ENCODE data around the gene ADORA1. TPM values are rescaled to one million over a fixed set of nuclear protein-coding genes. Genes with fewer than 3 reads are reported as not detected.

Gene ADORA1
- total RNA-seq, 2 experiments from 2014 or later: not detected

DNA sequence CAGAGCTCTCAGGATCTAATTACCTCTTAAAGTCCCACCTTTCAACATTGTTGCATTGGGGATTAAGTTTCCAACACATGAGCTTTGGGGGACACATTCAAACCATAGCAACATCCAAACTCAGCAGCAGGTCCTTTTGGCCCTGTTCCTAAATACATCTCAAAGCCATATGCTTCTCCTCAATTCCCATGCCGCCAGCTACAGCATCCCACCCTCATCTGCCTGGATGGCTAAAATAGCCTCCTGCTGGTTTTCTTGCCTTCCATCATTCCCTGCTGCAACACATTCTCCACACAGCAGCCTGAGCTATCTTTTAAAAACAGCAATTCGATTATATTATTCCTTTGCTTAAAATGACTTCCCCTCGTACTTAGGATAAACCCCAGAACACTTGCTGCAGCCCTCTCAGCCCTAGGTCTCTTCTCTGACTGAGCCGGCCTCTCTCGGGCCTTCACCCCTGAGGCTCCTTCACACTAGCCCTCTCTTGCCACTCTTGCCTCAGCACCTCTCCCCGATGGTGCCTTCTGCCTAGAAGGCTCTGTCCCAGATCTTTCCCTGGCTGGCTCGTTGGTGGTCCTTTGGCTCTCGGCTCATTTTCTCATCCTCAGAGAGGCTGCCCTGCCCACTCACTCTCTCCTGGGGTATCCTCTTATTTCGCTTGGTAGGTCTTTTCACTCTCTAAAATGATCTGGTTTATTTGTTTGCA lies 31.6 kb downstream of the ADORA1 start:
- Histone ChIP-seq H3K4me2 (ENCODE audit: low read length) (no peak overlapping the region), H3K79me2 (ENCODE audit: insufficient read depth, low read depth, low read length) (no peaks in the 10 kb centered on the region), H3K9me3 (ENCODE audit: low read length) (no peaks in the 10 kb centered on the region), H3K9me2 (ENCODE audit: insufficient read depth, low read length) (no peaks in the 10 kb centered on the region), H2AFZ (ENCODE audit: low read length) (no peak overlapping the region), H4K20me1 (ENCODE audit: insufficient read depth, low read length) (no peaks in the 10 kb centered on the region; the same call in 1 of the 2 replicates), H3K4me3 (ENCODE audit: low read depth, low read length, poor library complexity, severe bottlenecking) (no peak overlapping the region), H3K4me1 (ENCODE audit: insufficient read depth, low read length, poor library complexity, severe bottlenecking) (no peaks in the 10 kb centered on the region), H3K27ac (ENCODE audit: low read depth, low read length, poor library complexity, severe bottlenecking) (no peak overlapping the region), H3K36me3 (ENCODE audit: insufficient read depth, low read length) (no peaks in the 10 kb centered on the region)
- ChIA-PET CTCF (ENCODE audit: unreplicated experiment) (no interaction called here), POLR2A (no interaction called here)
- no peak for DNase-seq (ENCODE audit: low spot score)
- TF ChIP-seq EZH2phosphoT487 (IDR thresholded peaks at IDR 0.05; ENCODE audit: borderline replicate concordance, low read depth, low read length): no peak
- TF ChIP-seq, protein P1, sequence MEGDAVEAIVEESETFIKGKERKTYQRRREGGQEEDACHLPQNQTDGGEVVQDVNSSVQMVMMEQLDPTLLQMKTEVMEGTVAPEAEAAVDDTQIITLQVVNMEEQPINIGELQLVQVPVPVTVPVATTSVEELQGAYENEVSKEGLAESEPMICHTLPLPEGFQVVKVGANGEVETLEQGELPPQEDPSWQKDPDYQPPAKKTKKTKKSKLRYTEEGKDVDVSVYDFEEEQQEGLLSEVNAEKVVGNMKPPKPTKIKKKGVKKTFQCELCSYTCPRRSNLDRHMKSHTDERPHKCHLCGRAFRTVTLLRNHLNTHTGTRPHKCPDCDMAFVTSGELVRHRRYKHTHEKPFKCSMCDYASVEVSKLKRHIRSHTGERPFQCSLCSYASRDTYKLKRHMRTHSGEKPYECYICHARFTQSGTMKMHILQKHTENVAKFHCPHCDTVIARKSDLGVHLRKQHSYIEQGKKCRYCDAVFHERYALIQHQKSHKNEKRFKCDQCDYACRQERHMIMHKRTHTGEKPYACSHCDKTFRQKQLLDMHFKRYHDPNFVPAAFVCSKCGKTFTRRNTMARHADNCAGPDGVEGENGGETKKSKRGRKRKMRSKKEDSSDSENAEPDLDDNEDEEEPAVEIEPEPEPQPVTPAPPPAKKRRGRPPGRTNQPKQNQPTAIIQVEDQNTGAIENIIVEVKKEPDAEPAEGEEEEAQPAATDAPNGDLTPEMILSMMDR (conservative IDR thresholded peaks at IDR 0.05; ENCODE audit: low read length): no peak
- BruUV-seq (replicated peaks): no TSS peak
- intact Hi-C loops (cut with micrococcal nuclease; ENCODE audit: unreplicated experiment): no loop called here

DNA sequence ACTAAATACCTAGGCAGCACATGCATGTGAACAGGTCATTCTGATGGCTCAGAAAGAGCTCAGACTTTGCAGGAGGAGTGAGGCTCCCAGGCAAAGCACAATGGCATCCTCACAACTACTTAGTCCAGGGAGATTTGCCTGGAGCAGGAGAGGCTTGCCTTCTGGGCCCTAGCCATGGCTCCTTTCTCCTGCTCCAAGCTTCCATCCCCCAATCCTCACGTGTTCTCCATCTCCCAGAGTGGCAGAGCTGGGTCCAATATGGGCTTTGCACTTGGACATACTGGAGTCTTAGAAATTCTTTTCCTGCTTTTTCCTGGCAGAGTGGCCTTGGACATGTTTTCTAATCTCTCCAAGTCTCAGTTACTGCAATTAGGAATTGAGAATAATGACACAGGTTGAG lies 32.3 kb downstream of the ADORA1 start:
- Histone ChIP-seq H3K27ac (ENCODE audit: low read depth, low read length, poor library complexity, severe bottlenecking) (no peak overlapping the region), H3K4me1 (ENCODE audit: insufficient read depth, low read length, poor library complexity, severe bottlenecking) (no peaks in the 10 kb centered on the region), H3K9me3 (ENCODE audit: low read length) (no peaks in the 10 kb centered on the region), H4K20me1 (ENCODE audit: insufficient read depth, low read length) (no peaks in the 10 kb centered on the region; the same call in 1 of the 2 replicates), H2AFZ (ENCODE audit: low read length) (no peak overlapping the region), H3K4me3 (ENCODE audit: low read depth, low read length, poor library complexity, severe bottlenecking) (no peak overlapping the region), H3K36me3 (ENCODE audit: insufficient read depth, low read length) (no peaks in the 10 kb centered on the region), H3K4me2 (ENCODE audit: low read length) (no peak overlapping the region), H3K79me2 (ENCODE audit: insufficient read depth, low read depth, low read length) (no peaks in the 10 kb centered on the region), H3K9me2 (ENCODE audit: insufficient read depth, low read length) (no peaks in the 10 kb centered on the region)
- DNase-seq (ENCODE audit: low spot score): no peak
- no TSS peak for BruUV-seq (replicated peaks)
- TF ChIP-seq, protein P1 (conservative IDR thresholded peaks at IDR 0.05; ENCODE audit: low read length): no peak
- TF ChIP-seq EZH2phosphoT487 (IDR thresholded peaks at IDR 0.05; ENCODE audit: borderline replicate concordance, low read depth, low read length): no peak
- ChIA-PET POLR2A (no interaction called here), CTCF (ENCODE audit: unreplicated experiment) (no interaction called here)
- intact Hi-C loops (cut with micrococcal nuclease; ENCODE audit: unreplicated experiment): no loop called here

DNA sequence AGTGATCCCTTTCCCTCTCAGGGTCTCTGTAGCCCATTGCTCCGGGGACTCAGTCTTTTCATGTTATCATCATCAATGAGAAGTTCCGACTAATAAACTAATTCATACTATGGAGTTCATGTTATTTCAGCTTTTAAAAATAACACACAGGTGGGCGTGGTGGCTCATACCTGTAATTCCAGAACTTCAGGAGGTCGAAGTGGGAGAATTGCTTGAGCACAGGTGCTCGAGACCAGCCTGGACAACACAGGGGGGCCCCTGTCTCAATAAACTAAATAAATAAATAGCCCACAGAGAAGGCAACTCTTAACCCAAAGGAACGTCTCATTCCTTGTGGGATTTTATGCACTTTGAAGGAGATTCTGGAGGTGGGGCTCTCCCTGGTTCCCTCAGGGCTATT lies 33.6 kb downstream of the ADORA1 start:
- Histone ChIP-seq H3K9me3 (ENCODE audit: low read length) (no peaks in the 10 kb centered on the region), H3K36me3 (ENCODE audit: insufficient read depth, low read length) (no peaks in the 10 kb centered on the region), H3K4me2 (ENCODE audit: low read length) (no peak overlapping the region), H4K20me1 (ENCODE audit: insufficient read depth, low read length) (no peaks in the 10 kb centered on the region; the same call in 1 of the 2 replicates), H2AFZ (ENCODE audit: low read length) (no peak overlapping the region), H3K79me2 (ENCODE audit: insufficient read depth, low read depth, low read length) (no peaks in the 10 kb centered on the region), H3K4me1 (ENCODE audit: insufficient read depth, low read length, poor library complexity, severe bottlenecking) (no peaks in the 10 kb centered on the region), H3K27ac (ENCODE audit: low read depth, low read length, poor library complexity, severe bottlenecking) (no peak overlapping the region), H3K9me2 (ENCODE audit: insufficient read depth, low read length) (no peaks in the 10 kb centered on the region), H3K4me3 (ENCODE audit: low read depth, low read length, poor library complexity, severe bottlenecking) (no peak overlapping the region)
- POLR2A ChIA-PET: interaction anchor here (0.7 kb wide), 1 partner anchor 30 kb away, joined by 4 read pairs; no protein-coding TSS in a partner anchor
- intact Hi-C loops (cut with micrococcal nuclease; ENCODE audit: unreplicated experiment): no loop called here
- DNase-seq (ENCODE audit: low spot score): no peak
- CTCF ChIA-PET (ENCODE audit: unreplicated experiment): no interaction called here
- BruUV-seq (replicated peaks): no TSS peak
- TF ChIP-seq, protein P1 (conservative IDR thresholded peaks at IDR 0.05; ENCODE audit: low read length): no peak
- TF ChIP-seq EZH2phosphoT487 (IDR thresholded peaks at IDR 0.05; ENCODE audit: borderline replicate concordance, low read depth, low read length): no peak
